Measurements from ENCODE around the gene TMEM256.

Gene TMEM256

GRCh38 chr17:7439462-7440112 is 35.7 kb upstream of the TMEM256 start, which contains the start of gene FGF11:
TSS of gene FGF11 (plus strand) at chr17:7439512. CDS start at chr17:7439621, 109 bp downstream.
- FAIRE-seq (no peak), DNase-seq (ENCODE audit: insufficient read length) (no peak)
- TF ChIP-seq POLR2A (IDR thresholded peaks at IDR 0.05; ENCODE audit: low read depth, low read length) (no peak), TAF1 (IDR thresholded peaks at IDR 0.05; ENCODE audit: borderline replicate concordance, low read depth, low read length) (no peak), POLR2AphosphoS5 (IDR thresholded peaks at IDR 0.05; ENCODE audit: low read depth, low read length) (no peak)

DNA sequence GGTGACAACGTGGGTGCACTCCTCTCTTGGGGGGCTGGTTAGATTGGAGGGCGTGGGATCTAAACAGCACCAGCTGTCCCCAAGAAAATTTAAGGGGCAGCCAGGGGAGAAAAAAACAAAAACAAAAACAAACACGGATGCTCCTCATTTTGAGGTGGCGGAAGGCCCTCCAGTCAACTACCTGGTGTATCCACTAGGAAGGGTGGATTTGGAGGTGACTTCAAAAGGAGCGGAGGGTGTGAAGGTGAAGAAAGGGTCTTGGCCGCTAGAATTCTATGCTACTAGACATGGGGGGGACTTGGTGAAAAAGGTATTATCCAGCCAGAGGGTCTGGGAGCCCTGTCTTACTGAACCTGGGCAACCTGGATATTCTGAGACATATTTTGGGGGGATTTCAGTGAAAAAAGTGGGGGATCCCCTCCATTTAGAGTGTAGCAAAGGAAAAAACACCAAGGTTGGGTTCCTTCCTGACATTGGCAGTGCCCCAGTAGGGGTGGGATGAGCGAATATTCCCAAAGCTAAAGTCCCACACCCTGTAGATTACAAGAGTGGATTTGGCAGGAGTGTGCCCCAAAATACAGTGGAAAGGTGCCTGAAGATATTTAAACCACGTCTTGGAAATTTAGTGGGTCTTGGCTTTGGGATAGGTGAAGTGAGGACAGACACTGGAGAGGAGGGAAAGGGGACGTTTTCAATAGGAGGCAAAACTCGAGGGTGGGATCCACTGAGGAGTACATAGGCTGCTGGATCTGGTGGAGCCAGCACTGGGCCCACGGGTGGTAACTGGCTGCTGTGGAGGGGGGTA is 35.0 kb upstream of the TMEM256 start:
- FAIRE-seq (peak; percentile 24), DNase-seq (ENCODE audit: insufficient read length) (no peak)
- no peak for TF ChIP-seq POLR2AphosphoS5 (IDR thresholded peaks at IDR 0.05; ENCODE audit: low read depth, low read length)
- no peak for TF ChIP-seq TAF1 (IDR thresholded peaks at IDR 0.05; ENCODE audit: borderline replicate concordance, low read depth, low read length)
- TF ChIP-seq POLR2A (IDR thresholded peaks at IDR 0.05; ENCODE audit: low read depth, low read length), result no peak

DNA sequence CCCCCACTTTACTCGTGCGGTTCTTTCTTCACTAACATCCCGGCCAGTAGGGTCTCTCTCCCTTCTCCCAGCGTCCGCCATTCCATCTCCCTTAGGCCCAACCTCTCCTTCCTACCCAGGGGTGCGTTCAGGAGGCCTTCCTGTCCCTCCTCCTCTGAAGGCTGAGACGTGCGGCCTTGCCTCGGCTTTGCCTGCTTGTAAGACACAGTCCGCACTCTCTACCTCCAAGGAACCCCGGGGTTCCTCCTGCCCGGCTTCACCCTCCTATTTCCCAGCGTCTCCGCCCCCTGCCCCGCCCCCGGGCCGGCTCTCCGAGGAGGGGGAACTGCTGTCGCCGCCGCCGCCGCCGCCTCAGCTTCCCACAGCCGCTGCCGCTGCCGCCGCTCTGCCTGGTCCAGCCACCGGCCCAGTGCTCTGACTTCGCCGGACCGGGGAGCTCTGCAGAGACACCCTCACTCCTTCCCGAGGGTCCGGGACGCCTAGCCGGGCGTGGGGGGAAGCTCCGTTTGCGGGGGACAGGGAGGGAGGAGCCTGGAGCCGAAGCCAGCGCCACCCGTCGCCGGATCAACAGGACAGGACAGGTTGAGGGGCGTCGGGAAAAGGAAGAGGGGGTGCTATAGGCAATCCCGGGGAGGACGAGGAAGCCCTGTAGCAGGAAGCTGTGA is 34.2 kb upstream of the TMEM256 start:
- DNase-seq (ENCODE audit: insufficient read length) (no peak), FAIRE-seq (no peak)
- no peak for TF ChIP-seq POLR2A (IDR thresholded peaks at IDR 0.05; ENCODE audit: low read depth, low read length)
- TF ChIP-seq POLR2AphosphoS5 (IDR thresholded peaks at IDR 0.05; ENCODE audit: low read depth, low read length), result no peak
- no peak for TF ChIP-seq TAF1 (IDR thresholded peaks at IDR 0.05; ENCODE audit: borderline replicate concordance, low read depth, low read length)

DNA sequence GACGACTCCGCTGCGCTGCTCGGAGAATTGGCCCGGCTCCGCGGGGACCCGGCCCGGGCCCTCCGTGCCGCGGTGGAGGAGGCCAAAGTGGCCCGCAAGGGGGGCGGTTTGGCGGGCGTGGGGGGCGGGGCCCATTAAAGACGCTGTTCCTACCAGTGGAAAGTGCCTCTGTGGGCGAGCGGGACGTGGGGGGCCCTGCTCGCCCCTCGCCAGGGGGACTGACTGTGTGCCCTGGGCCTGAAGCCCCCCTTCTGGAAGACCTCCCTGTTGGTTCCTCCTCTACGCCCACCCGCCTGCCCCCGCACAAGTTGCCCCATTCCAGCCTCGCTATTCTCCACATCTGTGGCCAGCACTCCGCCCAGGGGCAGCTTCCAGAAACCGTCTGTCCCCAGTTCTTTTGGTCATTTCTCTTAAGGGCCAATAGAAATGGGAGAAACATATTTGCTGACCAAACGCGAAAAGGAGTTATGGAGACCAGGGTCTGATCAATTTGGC is 33.5 kb upstream of the TMEM256 start:
- TF ChIP-seq POLR2AphosphoS5 (IDR thresholded peaks at IDR 0.05; ENCODE audit: low read depth, low read length) (no peak), POLR2A (IDR thresholded peaks at IDR 0.05; ENCODE audit: low read depth, low read length) (no peak), TAF1 (IDR thresholded peaks at IDR 0.05; ENCODE audit: borderline replicate concordance, low read depth, low read length) (no peak)
- FAIRE-seq, result no peak
- DNase-seq (ENCODE audit: insufficient read length), result no peak

DNA sequence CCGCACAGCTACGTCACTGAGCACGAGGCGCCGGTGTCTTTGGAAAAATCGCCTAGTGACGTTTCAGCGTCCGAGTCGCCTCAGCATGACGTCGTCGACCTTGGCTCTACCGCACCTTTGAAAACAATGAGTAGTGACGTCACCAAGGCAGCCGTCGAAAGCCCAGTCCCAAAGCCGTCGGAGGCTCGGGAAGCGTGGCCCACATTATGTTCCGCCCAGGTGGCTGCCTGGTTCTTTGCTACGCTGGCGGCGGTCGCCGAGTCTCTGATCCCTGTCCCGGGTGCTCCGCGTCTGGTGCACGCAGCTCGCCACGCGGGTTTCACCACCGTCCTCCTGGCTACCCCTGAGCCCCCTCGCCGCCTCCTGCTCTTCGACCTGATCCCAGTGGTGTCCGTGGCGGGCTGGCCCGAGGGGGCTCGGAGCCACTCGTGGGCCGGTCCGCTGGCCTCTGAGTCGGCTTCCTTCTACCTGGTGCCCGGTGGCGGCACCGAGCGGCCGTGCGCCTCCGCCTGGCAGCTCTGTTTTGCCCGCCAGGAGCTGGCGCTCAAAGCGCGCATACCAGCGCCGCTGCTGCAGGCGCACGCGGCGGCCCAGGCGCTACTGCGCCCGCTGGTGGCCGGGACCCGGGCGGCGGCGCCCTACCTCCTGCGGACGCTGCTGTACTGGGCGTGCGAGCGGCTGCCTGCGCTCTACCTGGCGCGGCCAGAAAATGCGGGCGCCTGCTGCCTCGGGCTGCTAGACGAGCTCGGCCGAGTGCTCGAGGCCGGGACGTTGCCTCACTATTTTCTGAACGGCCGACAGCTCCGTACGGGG is 32.9 kb upstream of the TMEM256 start:
- peak; percentile 80 for FAIRE-seq
- TF ChIP-seq POLR2A (IDR thresholded peaks at IDR 0.05; ENCODE audit: low read depth, low read length) (no peak), POLR2AphosphoS5 (IDR thresholded peaks at IDR 0.05; ENCODE audit: low read depth, low read length) (no peak), TAF1 (IDR thresholded peaks at IDR 0.05; ENCODE audit: borderline replicate concordance, low read depth, low read length) (no peak)
- DNase-seq (ENCODE audit: insufficient read length), result no peak

GRCh38 chr17:7435676-7436555 is 32.0 kb upstream of the TMEM256 start:
- DNase-seq (ENCODE audit: insufficient read length), result no peak
- TF ChIP-seq TAF1 (IDR thresholded peaks at IDR 0.05; ENCODE audit: borderline replicate concordance, low read depth, low read length) (no peak), POLR2A (IDR thresholded peaks at IDR 0.05; ENCODE audit: low read depth, low read length) (peak; percentile 40; the same call in 1 of the 2 replicates), POLR2AphosphoS5 (IDR thresholded peaks at IDR 0.05; ENCODE audit: low read depth, low read length) (no peak)
- FAIRE-seq, result no peak

DNA sequence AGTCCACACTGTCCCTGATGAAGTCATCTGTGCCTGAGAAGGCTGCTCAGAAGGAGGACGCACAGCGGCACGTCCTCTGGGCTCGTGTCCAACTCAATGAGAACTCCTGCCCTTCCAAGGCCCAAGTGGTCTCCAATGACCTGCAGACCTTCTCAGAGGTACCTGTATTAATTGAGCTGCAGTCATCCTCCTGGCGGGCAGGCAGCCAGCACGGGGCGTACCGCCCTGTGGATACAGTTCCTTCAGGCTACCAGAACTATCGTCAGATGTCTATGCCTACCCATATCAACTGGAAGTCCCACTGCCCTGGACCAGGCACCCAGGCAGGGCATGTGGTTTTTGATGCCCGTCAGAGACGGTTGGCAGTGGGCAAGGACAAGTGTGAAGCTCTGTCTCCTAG is 28.4 kb upstream of the TMEM256 start:
- DNase-seq (ENCODE audit: insufficient read length) (no peak), FAIRE-seq (no peak)
- no peak for TF ChIP-seq POLR2AphosphoS5 (IDR thresholded peaks at IDR 0.05; ENCODE audit: low read depth, low read length)
- no peak for TF ChIP-seq POLR2A (IDR thresholded peaks at IDR 0.05; ENCODE audit: low read depth, low read length)
- TF ChIP-seq TAF1 (IDR thresholded peaks at IDR 0.05; ENCODE audit: borderline replicate concordance, low read depth, low read length), result no peak

DNA sequence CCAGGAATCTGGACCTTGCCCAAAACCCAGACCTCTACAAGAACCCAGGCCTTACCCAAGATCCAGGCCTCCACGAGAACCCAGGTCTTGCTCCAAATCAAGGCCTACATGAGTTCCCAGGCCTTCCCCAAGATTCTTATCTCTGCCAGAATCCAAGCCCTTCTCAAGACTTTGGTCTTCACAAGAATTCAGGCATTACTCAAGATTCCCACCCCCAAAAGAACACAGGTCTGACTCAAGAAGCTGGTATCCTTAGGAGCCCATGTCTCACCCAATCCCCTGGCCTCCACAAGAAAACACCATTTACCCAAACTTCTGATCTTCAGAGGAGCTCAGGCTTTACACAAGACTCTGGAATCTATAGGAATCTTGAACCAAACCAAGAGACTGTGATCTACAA is 27.3 kb upstream of the TMEM256 start:
- FAIRE-seq (no peak), DNase-seq (ENCODE audit: insufficient read length) (no peak)
- TF ChIP-seq POLR2AphosphoS5 (IDR thresholded peaks at IDR 0.05; ENCODE audit: low read depth, low read length) (no peak), POLR2A (IDR thresholded peaks at IDR 0.05; ENCODE audit: low read depth, low read length) (no peak), TAF1 (IDR thresholded peaks at IDR 0.05; ENCODE audit: borderline replicate concordance, low read depth, low read length) (no peak)

DNA sequence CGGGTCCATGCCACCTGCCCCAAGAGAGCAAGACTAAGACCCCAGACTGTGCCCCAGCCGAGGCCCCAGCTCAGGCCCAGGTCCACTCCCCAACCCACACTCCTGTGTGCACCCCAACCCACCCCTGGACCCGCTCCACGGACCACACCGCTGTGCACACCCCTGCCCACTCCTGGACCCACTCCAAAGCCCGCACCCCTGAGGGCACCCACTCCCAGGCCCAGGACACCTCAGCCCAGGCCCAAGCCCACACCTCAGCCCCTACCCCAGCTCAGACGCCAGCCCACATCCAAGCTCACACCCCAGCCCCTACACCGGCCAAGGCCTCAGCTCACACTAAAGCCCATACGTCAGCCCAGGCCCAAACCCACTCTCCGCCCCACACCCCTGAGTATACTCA is 25.8 kb upstream of the TMEM256 start:
- no peak for FAIRE-seq

GRCh38 chr17:7428557-7428956 is 24.7 kb upstream of the TMEM256 start, which contains the start of gene SPEM3:
TSS of gene SPEM3 (plus strand) at chr17:7428857. CDS start at chr17:7428903, 46 bp downstream.
- FAIRE-seq (no peak), DNase-seq (ENCODE audit: insufficient read length) (no peak)
- no peak for TF ChIP-seq TAF1 (IDR thresholded peaks at IDR 0.05; ENCODE audit: borderline replicate concordance, low read depth, low read length)
- no peak for TF ChIP-seq POLR2A (IDR thresholded peaks at IDR 0.05; ENCODE audit: low read depth, low read length)
- no peak for TF ChIP-seq POLR2AphosphoS5 (IDR thresholded peaks at IDR 0.05; ENCODE audit: low read depth, low read length)

More for the DNA sequence above, 25.8 kb upstream of the TMEM256 start:
- no peak for DNase-seq (ENCODE audit: insufficient read length)
- TF ChIP-seq TAF1 (IDR thresholded peaks at IDR 0.05; ENCODE audit: borderline replicate concordance, low read depth, low read length) (no peak), POLR2AphosphoS5 (IDR thresholded peaks at IDR 0.05; ENCODE audit: low read depth, low read length) (no peak), POLR2A (IDR thresholded peaks at IDR 0.05; ENCODE audit: low read depth, low read length) (no peak)

Measured in GM12892 (cell line).